ACC112 (cell line): ENCODE data around the gene TRPV5.

Experiments used
- H2AFZ ChIP-seq: fragments of 200-600 bp; sonication (generic); one replicate; pipeline ENCODE4 v1.6.0; 2017; ENCODE audit warnings: antibody characterized with exemption, low read length; ENCODE audit not compliant: unreplicated experiment
- H3K27ac ChIP-seq: fragments of 200-600 bp; sonication (generic); 2 replicates; pipeline ENCODE4 v1.5.1; 2014; ENCODE audit warnings: low read depth, mild to moderate bottlenecking, antibody characterized with exemption, low read length, moderate library complexity
- H3K27me3 ChIP-seq: fragments of 200-600 bp; sonication (generic); 2 replicates; pipeline ENCODE4 v1.6.1; 2014; ENCODE audit warnings: mild to moderate bottlenecking, antibody characterized with exemption, low read length, moderate library complexity, mixed read lengths; ENCODE audit not compliant: insufficient read depth
- H3K36me3 ChIP-seq: fragments of 200-600 bp; sonication (generic); 2 replicates; pipeline ENCODE4 v1.6.1; 2016; ENCODE audit warnings: mild to moderate bottlenecking, antibody characterized with exemption, low read length, moderate library complexity, mixed read lengths; ENCODE audit not compliant: insufficient read depth
- H3K4me1 ChIP-seq: fragments of 200-600 bp; sonication (generic); one replicate; pipeline ENCODE4 v1.6.1; 2016; ENCODE audit warnings: low read length, mixed read lengths; ENCODE audit not compliant: insufficient read depth, unreplicated experiment, control insufficient read depth
- H3K4me3 ChIP-seq: fragments of 200-600 bp; sonication (generic); 2 replicates; pipeline ENCODE4 v1.5.1; 2014; ENCODE audit warnings: mild to moderate bottlenecking, low read depth, low read length
- H3K79me2 ChIP-seq: fragments of 200-600 bp; sonication (generic); one replicate; pipeline ENCODE4 v1.6.0; 2016; ENCODE audit warnings: low read length; ENCODE audit not compliant: control insufficient read depth, unreplicated experiment, insufficient read depth

Gene TRPV5

DNA sequence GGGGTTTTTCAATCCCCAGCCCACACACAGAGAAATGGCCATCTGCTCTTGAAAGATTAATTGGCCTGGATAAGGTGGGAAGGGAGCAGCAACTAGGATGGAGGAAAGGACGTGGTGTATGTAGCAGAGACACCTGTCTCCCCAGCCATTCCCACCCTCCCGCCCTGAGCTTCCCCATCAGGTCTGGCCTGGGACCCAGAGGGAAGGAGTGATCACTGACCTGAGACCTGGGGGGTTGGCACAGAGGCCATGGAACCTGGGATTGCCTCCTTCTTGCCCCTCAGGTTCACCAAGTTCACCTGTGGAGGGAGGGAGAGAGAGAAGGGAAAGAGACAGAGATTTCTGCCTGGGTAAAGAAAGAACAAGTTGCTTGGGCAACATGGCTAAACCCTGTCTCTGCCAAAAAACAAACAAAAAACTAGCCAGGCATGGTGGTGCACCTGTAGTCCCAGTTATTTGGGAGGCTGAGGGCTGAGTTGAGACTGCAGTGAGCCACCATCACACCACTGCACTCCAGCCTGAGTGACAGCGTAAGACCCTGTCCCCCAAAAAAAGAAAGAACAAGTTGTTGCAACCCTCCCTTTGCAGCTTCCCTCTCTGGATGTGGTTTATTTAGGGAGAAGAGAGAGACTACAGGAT lies 36.7 kb downstream of the TRPV5 start:
- H3K27ac ChIP-seq: no peak overlapping the region
- H3K79me2 ChIP-seq: no peaks in the 10 kb centered on the region

DNA sequence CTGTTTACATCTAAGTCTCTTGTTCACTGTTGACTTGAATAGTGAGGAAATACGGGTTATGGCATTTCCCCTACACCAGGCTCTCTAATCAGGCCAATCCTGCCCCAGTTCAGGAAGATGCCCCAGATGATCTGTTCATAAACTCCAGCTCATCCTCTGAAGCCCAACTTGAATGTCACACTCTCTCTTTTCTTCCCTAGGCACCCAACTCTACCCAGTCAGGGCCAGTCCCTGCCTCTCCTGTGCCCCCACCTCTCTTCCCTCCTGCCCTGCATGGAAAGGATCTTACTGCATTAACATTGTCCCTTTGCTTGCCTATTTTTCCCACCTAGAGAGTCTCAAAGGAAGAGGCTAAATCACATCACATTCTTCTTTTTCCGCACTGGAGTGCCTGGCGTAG lies 37.4 kb downstream of the TRPV5 start:
- Histone ChIP-seq H3K4me3 (no peak overlapping the region), H3K4me1 (no peaks in the 10 kb centered on the region), H2AFZ (no peak overlapping the region), H3K36me3 (no peaks in the 10 kb centered on the region), H3K79me2 (no peaks in the 10 kb centered on the region), H3K27me3 (peaks cover 55% of the 10 kb centered on the region), H3K27ac (no peak overlapping the region)

More for the DNA sequence above, 36.7 kb downstream of the TRPV5 start:
- no peaks in the 10 kb centered on the region for H3K4me1 ChIP-seq
- no peaks in the 10 kb centered on the region for H3K36me3 ChIP-seq
- no peak overlapping the region for H2AFZ ChIP-seq
- peaks cover 50% of the 10 kb centered on the region for H3K27me3 ChIP-seq
- no peak overlapping the region for H3K4me3 ChIP-seq

DNA sequence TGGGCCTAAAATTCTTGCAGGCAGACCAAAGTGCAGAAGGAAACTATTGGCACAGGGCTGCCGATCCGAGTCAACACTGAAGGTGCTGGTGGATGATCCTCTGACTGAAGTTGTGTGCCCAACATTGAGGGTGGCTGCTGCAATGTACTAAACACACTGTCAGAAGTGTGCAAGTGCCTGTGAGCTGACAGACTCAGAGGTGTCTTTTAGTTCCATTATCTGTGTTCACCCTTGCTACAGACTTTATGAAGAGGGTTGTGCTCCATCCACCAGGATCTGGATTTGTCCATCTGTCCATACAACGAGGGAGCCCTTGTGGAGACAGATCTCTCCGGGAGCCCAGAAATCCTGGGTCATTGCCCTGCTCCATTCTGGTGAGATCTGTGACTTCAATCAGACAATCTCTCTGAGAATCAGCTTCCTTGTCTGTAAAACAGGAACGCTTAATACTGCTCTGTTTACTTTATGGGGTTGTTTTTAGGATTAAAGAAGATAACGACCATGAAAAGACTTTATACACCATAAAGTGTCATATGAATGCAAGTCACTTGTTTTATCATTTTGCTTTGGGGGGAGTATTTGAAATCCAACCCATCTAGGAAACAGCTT lies 38.5 kb downstream of the TRPV5 start:
- Histone ChIP-seq H3K79me2 (no peaks in the 10 kb centered on the region), H3K27ac (no peak overlapping the region), H3K36me3 (no peaks in the 10 kb centered on the region), H2AFZ (no peak overlapping the region), H3K4me3 (no peak overlapping the region), H3K27me3 (peaks cover 51% of the 10 kb centered on the region), H3K4me1 (no peaks in the 10 kb centered on the region)

DNA sequence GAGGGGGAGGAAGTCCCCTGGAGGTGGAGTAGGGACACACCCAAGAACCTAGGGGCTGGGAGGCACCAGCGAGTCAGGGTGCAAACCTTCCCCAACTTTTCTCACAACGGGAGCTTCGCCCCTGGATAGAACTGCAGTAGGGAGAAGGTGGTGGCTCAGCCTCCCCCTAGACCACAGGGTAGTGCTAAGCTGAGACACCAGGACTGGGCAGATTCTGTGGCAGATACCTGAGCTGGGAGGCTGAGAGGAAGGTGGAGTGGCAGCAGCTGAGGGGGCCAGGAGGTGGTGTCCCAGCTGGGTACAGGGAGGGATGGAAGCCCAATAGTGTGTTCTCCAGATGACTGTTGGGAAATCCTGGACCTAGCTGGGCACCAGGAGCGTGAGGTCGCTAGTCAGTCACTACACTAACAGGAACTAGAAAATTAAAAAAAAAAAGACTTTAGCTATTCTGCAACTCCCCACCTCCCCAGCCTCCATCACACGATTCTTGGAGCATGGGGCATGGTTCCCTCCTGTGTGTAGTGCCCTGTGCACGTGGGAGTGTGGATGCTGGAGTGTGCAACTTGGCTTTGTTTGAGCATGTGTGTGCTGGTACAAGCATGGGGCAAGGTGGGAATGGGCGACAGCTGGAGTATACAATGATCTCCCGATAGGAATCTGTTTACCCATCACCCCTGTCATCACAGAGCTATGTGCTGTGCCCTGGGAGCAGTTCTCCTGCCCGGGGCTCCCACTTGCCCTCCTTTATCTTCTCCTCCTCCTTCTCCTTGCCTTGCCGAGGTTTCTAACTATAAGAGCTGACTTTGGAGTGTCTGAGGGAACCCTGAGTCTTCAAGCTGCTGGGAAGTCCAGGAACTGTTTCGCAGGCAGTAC lies 39.2 kb downstream of the TRPV5 start:
- no peak overlapping the region for H3K4me3 ChIP-seq
- no peak overlapping the region for H2AFZ ChIP-seq
- H3K27me3 ChIP-seq: peaks cover 45% of the 10 kb centered on the region
- H3K27ac ChIP-seq: no peak overlapping the region
- no peaks in the 10 kb centered on the region for H3K4me1 ChIP-seq
- H3K36me3 ChIP-seq: no peaks in the 10 kb centered on the region
- H3K79me2 ChIP-seq: no peaks in the 10 kb centered on the region

GRCh38 chr7:142892951-142893350 lies 40.6 kb downstream of the TRPV5 start:
- no peak overlapping the region for H2AFZ ChIP-seq
- no peak overlapping the region for H3K4me3 ChIP-seq
- no peak overlapping the region for H3K27ac ChIP-seq
- peaks cover 39% of the 10 kb centered on the region for H3K27me3 ChIP-seq
- no peaks in the 10 kb centered on the region for H3K79me2 ChIP-seq
- H3K36me3 ChIP-seq: no peaks in the 10 kb centered on the region
- H3K4me1 ChIP-seq: no peaks in the 10 kb centered on the region

GRCh38 chr7:142891490-142892082 lies 42.0 kb downstream of the TRPV5 start:
- Histone ChIP-seq H3K4me1 (no peaks in the 10 kb centered on the region), H2AFZ (no peak overlapping the region), H3K27ac (no peak overlapping the region), H3K4me3 (no peak overlapping the region), H3K79me2 (no peaks in the 10 kb centered on the region), H3K27me3 (peaks cover 32% of the 10 kb centered on the region), H3K36me3 (no peaks in the 10 kb centered on the region)

DNA sequence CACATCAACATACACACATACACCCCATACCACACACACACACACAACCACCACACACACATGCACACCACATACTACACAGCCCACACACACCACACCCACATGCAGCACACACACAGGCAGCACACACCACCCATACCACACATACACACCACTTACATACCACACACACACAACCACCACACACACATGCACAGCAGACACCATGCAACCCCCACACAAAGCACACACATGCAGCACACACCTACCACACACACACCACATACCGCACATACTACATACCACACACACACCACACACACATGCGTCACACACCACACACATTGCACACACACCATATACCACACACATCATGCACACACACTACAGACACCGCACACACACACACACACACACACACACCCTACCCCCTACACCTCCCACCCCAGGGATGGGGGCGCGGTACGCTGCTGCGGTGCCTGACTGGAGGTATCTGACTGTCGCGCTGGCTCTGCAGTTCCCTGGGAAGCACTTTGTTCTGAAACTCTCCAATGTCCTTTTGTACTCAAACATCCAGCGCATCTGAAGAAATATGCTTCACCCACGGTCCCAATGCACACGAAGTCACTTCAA lies 42.6 kb downstream of the TRPV5 start:
- H3K27ac ChIP-seq: no peak overlapping the region
- no peaks in the 10 kb centered on the region for H3K36me3 ChIP-seq
- no peak overlapping the region for H2AFZ ChIP-seq
- peaks cover 32% of the 10 kb centered on the region for H3K27me3 ChIP-seq
- H3K4me3 ChIP-seq: no peak overlapping the region
- no peaks in the 10 kb centered on the region for H3K79me2 ChIP-seq
- H3K4me1 ChIP-seq: no peaks in the 10 kb centered on the region

DNA sequence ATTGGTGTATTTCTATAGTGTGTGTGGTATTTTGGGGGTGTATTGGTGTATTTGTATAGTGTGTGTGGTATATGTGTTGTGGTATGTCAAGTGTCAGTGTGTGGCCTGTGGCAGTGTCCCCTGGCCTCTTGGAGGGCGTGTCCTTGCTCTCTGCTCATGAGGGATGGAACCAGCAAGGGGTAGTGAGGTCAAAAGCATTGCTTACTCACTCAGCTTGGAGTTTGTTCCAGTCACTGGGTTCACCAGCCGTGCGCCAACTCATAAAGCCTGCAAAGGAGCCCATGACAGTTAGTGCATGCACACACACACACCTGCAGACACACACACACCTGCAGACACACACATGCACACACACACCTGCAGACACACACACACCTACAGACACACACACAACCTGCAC lies 43.7 kb downstream of the TRPV5 start:
- no peak overlapping the region for H2AFZ ChIP-seq
- H3K27ac ChIP-seq: no peak overlapping the region
- no peak overlapping the region for H3K4me3 ChIP-seq
- H3K27me3 ChIP-seq: peaks cover 25% of the 10 kb centered on the region
- H3K36me3 ChIP-seq: no peaks in the 10 kb centered on the region
- no peaks in the 10 kb centered on the region for H3K79me2 ChIP-seq
- no peaks in the 10 kb centered on the region for H3K4me1 ChIP-seq

GRCh38 chr7:142887282-142888015 lies 46.1 kb downstream of the TRPV5 start:
- H3K27ac ChIP-seq: no peak overlapping the region
- H3K79me2 ChIP-seq: no peaks in the 10 kb centered on the region
- no peaks in the 10 kb centered on the region for H3K36me3 ChIP-seq
- H3K27me3 ChIP-seq: peaks cover 30% of the 10 kb centered on the region
- H3K4me1 ChIP-seq: no peaks in the 10 kb centered on the region
- no peak overlapping the region for H3K4me3 ChIP-seq
- no peak overlapping the region for H2AFZ ChIP-seq

- Histone ChIP-seq H3K4me3 (no peak overlapping the region), H3K36me3 (no peaks in the 10 kb centered on the region), H3K27me3 (peaks cover 30% of the 10 kb centered on the region), H2AFZ (no peak overlapping the region), H3K79me2 (no peaks in the 10 kb centered on the region), H3K27ac (no peak overlapping the region), H3K4me1 (no peaks in the 10 kb centered on the region)
Observed at GRCh38 chr7:142886866-142887265, 46.7 kb downstream of the TRPV5 start.
